AG04450 (cell line): ENCODE data around the gene IL24. TPM values are rescaled to one million over a fixed set of nuclear protein-coding genes. Genes with fewer than 3 reads are reported as not detected.
A peak's percentile ranks its signal among the peaks of the same experiment; 100 is the strongest.

Experiments
- CTCF ChIA-PET: fragments of 300-600, 350-600 bp; formaldehyde crosslinking; extraction: SDS; loops from one replicate; lab custom pipeline; 2022; ENCODE audit warnings: antibody characterized with exemption, inconsistent platforms; lab: Charles Lee
- POLR2A ChIA-PET: fragments of 350-600 bp; formaldehyde crosslinking; extraction: SDS; loops from one replicate; lab custom pipeline; 2021; ENCODE audit warnings: antibody characterized with exemption, inconsistent platforms; lab: Yijun Ruan, JAX
- DNase-seq: peaks from one replicate; pipeline ENCODE4 v3.0.0-alpha.2; 2011; ENCODE audit warnings: low read depth, low spot score
- H3K27ac ChIP-seq: one replicate; pipeline ENCODE4 v1.5.1; 2012; ENCODE audit warnings: low read depth, low read length, control low read depth
- H3K27me3 ChIP-seq: one replicate; pipeline ENCODE4 v1.6.0; 2012; ENCODE audit warnings: low read length; ENCODE audit not compliant: control insufficient read depth, insufficient read depth
- H3K4me3 ChIP-seq: 2 replicates; pipeline ENCODE4 v1.5.1; 2011; ENCODE audit warnings: mild to moderate bottlenecking, low read depth, low read length, control low read depth
- H3K9me3 ChIP-seq: 2 replicates; pipeline ENCODE4 v1.5.1; 2012; ENCODE audit warnings: low read length; ENCODE audit not compliant: control insufficient read depth, insufficient read depth
- CTCF ChIP-seq: IDR thresholded peaks from 2 replicates; pipeline ENCODE4 v1.5.1; 2011; ENCODE audit warnings: low read depth, low read length, control low read depth, inconsistent platforms
- polyA plus RNA-seq: library from polyadenylated mRNA; depleted of rRNA; stranded (reverse); fragments of >200 nt; gene quantifications from 2 replicates; pipeline ENCODE4 v1.2.3, GENCODE V29; 2011

Gene IL24
- polyA plus RNA-seq, 1 experiment = 0.73 TPM

- CTCF ChIA-PET = interaction anchor here (2.9 kb wide), 1 partner anchor 18 kb away, joined by 30 read pairs; the partner anchor contains the start of gene IL20
- H3K9me3 ChIP-seq = no peaks in the 10 kb centered on the region
- no peak overlapping the region for H3K27ac ChIP-seq
- H3K27me3 ChIP-seq = no peaks in the 10 kb centered on the region
- POLR2A ChIA-PET = no interaction called here
- DNase-seq = no peak
- TF ChIP-seq CTCF = peak; percentile 16; the same call in 1 of the 2 replicates
- no peak overlapping the region for H3K4me3 ChIP-seq
Measured at GRCh38 chr1:206882555-206882954, 14.7 kb upstream of the IL24 start.

- H3K9me3 ChIP-seq = no peaks in the 10 kb centered on the region
- ChIA-PET POLR2A (no interaction called here), CTCF (interaction anchor here (0.9 to 5.8 kb wide), 4 partner anchors 13 to 74 kb away, joined by 3 to 37 read pairs (median 16); partner anchors contain the start of gene IL20)
- TF ChIP-seq CTCF = no peak
- no peak for DNase-seq
- H3K27ac ChIP-seq = no peak overlapping the region
- no peaks in the 10 kb centered on the region for H3K27me3 ChIP-seq
- H3K4me3 ChIP-seq = no peak overlapping the region
Measured at GRCh38 chr1:206883160-206883559, 14.1 kb upstream of the IL24 start.

GRCh38 chr1:206883876-206884275, 13.4 kb upstream of the IL24 start:
- TF ChIP-seq CTCF = no peak
- Histone ChIP-seq H3K27ac (no peak overlapping the region), H3K27me3 (no peaks in the 10 kb centered on the region), H3K4me3 (no peak overlapping the region), H3K9me3 (no peaks in the 10 kb centered on the region)
- CTCF ChIA-PET = interaction anchor here (0.9 to 5.8 kb wide), 4 partner anchors 14 to 74 kb away, joined by 3 to 37 read pairs (median 16); partner anchors contain the start of gene IL20
- POLR2A ChIA-PET = no interaction called here
- no peak for DNase-seq

- no peak overlapping the region for H3K4me3 ChIP-seq
- DNase-seq = no peak
- H3K9me3 ChIP-seq = no peaks in the 10 kb centered on the region
- H3K27me3 ChIP-seq = no peaks in the 10 kb centered on the region
- POLR2A ChIA-PET = no interaction called here
- no peak overlapping the region for H3K27ac ChIP-seq
- CTCF ChIA-PET = interaction anchor here (2.9 to 5.8 kb wide), 2 partner anchors 21 to 27 kb away, joined by 30 to 37 read pairs; partner anchors contain the start of gene IL20
- TF ChIP-seq CTCF = no peak
Measured at GRCh38 chr1:206885341-206886060, 11.7 kb upstream of the IL24 start.

DNA sequence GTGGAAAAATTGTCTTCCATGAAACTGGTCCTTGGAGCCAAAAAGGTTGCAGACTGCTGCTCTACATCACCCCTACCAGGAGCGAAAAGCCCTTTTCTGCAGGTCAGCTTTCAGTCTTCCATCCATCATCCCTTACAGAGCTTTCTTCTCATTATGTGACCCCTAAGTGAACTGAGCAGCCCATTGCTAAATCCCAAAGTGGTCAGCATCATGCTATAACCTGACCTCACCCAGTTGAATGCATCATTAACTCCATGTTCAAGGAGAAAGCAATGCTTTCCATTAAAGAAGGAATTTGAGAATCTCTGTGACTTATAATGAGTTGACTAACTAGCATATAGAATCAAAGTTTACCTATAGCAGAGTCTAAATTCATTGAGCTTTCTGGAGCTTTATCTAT, 10.4 kb upstream of the IL24 start:
- Histone ChIP-seq H3K27me3 (no peaks in the 10 kb centered on the region), H3K4me3 (no peak overlapping the region), H3K9me3 (no peaks in the 10 kb centered on the region), H3K27ac (no peak overlapping the region)
- TF ChIP-seq CTCF = no peak
- ChIA-PET CTCF (interaction anchor here (0.6 to 5.8 kb wide), 4 partner anchors 22 to 274 kb away, joined by 4 to 37 read pairs (median 13); partner anchors contain the start of genes EIF2D and IL20), POLR2A (no interaction called here)
- DNase-seq = no peak
